ENCODE measurements around the gene SMC1B.
"Not testable (repeated sequence)": the region's sequence is repeated elsewhere in the genome, so short reads cannot be mapped to it uniquely, and the experiment has no call there.

The SMC1B gene

DNA sequence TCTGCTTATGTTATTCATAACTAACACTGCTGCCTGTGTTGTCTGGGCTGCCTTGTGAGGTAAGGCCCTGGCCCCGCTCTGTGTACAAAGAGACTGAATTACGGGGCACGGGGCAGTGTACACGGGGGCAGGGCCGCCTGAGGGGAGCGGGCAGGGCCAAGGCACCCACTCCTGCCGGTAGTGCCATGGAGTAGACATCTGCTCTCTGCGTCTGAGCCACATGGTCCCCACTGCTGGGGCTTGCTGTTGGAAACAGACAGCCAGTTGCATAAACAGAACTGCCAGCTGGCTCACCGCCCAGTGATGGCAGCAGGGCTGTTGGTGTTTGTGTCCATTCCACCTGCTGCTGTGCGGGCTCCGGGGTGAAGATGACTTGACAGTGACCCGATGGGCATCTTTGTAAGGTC, 83.9 kb downstream of the SMC1B start:
- H3K9me3 ChIP-seq (ENCODE audit: low read length): no peaks in the 10 kb centered on the region
- no peak overlapping the region for H3K4me3 ChIP-seq (ENCODE audit: low read length)
- peaks cover 43% of the 10 kb centered on the region for H3K36me3 ChIP-seq (ENCODE audit: insufficient read depth, low read length)
- no peak overlapping the region for H2AFZ ChIP-seq (ENCODE audit: low read depth, low read length)
- no peaks in the 10 kb centered on the region for H3K4me1 ChIP-seq (ENCODE audit: insufficient read depth, low read length)
- H3K27me3 ChIP-seq (ENCODE audit: insufficient read depth, low read length): no peaks in the 10 kb centered on the region

DNA sequence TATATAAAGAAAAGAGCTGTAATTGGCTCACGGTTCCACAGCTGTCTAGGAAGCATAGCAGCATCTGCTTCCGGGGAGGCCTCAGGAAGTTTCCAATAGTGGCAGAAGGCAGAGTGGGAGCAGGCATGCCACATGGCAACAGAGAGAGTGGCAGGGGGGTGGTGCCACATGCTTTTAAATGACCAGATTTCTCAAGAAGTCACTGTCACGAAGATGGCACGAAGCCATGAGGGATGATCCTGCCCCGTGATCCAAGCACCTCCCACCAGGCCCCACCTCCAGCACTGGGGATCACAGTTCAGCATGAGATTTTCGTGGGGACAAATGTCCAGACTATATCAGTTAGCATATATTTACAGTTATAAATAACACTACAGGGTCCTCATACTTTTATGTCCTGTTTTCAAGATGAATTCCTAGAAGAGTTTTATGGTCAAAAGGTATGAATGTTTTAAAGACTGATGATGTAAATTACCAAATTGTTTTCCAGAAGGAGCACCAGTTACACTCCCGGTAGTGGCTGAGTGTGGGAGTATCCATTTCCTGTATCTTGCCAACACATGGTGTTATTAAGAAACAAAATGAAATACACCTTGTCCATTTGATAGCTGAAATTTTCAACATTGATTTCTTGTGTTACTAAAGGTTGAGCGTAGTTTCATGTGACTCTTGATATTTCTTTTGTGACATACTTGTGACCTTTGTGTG, 84.4 kb downstream of the SMC1B start:
- Histone ChIP-seq H2AFZ (ENCODE audit: low read depth, low read length) (no peak overlapping the region), H3K36me3 (ENCODE audit: insufficient read depth, low read length) (peaks cover 43% of the 10 kb centered on the region), H3K27me3 (ENCODE audit: insufficient read depth, low read length) (no peaks in the 10 kb centered on the region), H3K9me3 (ENCODE audit: low read length) (no peaks in the 10 kb centered on the region), H3K4me3 (ENCODE audit: low read length) (no peak overlapping the region), H3K4me1 (ENCODE audit: insufficient read depth, low read length) (no peaks in the 10 kb centered on the region)

DNA sequence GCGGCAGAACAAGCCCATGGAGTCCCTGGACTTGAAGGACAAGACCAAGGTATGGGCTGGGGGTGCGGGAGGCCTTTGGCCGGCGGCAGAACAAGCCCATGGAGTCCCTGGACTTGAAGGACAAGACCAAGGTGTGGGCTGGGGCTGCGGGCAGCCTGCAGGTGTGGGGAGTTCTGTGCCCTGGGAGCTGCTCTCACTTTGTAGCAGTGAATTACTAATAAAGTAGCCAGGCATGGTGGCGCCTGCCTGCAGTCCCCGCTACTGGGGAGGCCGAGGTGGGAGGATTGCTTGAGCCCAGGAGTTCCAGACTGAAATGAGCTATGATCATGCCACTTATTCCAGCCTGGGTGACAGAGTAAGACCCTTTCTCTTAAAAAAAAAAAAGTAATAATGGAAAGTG, 85.1 kb downstream of the SMC1B start:
- H3K36me3 ChIP-seq (ENCODE audit: insufficient read depth, low read length): peaks cover 43% of the 10 kb centered on the region
- not testable (repeated sequence) for H3K4me3 ChIP-seq (ENCODE audit: low read length); H3K4me1 ChIP-seq (ENCODE audit: insufficient read depth, low read length); H3K9me3 ChIP-seq (ENCODE audit: low read length); H2AFZ ChIP-seq (ENCODE audit: low read depth, low read length); H3K27me3 ChIP-seq (ENCODE audit: insufficient read depth, low read length)

DNA sequence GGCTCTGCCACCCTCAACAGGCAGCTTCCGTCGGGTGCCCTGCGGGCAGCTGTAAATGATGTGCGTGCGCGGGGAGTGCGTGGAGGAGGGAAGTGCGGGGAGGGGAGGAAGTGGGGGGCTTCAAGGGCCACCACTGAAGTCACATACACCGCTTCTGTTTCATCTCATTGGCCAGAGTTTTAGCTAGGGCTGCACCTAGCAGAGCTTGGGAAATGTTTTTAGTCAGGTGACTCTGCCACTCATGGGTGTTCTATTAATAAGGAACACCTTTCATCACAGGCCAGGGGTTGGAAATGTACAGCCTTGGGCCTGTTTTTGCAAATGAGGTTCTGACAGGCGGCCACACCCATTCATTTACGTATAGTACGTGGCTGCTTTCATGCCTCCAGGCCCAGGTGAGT, 89.1 kb downstream of the SMC1B start:
- Histone ChIP-seq H3K4me1 (ENCODE audit: insufficient read depth, low read length) (peaks cover 4% of the 10 kb centered on the region), H2AFZ (ENCODE audit: low read depth, low read length) (no peak overlapping the region), H3K36me3 (ENCODE audit: insufficient read depth, low read length) (peaks cover 20% of the 10 kb centered on the region), H3K27me3 (ENCODE audit: insufficient read depth, low read length) (no peaks in the 10 kb centered on the region), H3K9me3 (ENCODE audit: low read length) (no peaks in the 10 kb centered on the region), H3K4me3 (ENCODE audit: low read length) (no peak overlapping the region)

DNA sequence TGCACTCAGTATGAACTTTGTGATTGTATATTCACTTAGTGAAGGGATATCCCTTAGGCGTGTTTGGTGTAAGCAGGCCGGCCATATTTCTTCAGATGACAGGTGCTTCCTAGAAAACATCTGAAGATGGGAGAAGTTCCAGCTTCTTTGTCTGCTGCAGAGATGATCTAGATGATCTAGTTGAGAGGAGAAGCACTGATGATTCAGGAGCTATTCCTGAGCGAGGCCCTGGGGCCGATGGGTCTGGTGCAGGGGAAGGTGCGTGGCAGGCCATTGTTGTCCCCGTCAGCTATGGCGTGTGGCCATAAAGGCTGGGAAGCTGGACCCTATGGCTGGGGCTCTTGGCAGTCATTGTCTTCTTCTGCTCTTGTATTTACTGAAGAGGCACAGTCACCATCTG, 89.7 kb downstream of the SMC1B start:
- Histone ChIP-seq H3K27me3 (ENCODE audit: insufficient read depth, low read length) (no peaks in the 10 kb centered on the region), H3K36me3 (ENCODE audit: insufficient read depth, low read length) (peaks cover 17% of the 10 kb centered on the region), H3K9me3 (ENCODE audit: low read length) (no peaks in the 10 kb centered on the region), H3K4me3 (ENCODE audit: low read length) (no peak overlapping the region), H3K4me1 (ENCODE audit: insufficient read depth, low read length) (peaks cover 10% of the 10 kb centered on the region), H2AFZ (ENCODE audit: low read depth, low read length) (no peak overlapping the region)

DNA sequence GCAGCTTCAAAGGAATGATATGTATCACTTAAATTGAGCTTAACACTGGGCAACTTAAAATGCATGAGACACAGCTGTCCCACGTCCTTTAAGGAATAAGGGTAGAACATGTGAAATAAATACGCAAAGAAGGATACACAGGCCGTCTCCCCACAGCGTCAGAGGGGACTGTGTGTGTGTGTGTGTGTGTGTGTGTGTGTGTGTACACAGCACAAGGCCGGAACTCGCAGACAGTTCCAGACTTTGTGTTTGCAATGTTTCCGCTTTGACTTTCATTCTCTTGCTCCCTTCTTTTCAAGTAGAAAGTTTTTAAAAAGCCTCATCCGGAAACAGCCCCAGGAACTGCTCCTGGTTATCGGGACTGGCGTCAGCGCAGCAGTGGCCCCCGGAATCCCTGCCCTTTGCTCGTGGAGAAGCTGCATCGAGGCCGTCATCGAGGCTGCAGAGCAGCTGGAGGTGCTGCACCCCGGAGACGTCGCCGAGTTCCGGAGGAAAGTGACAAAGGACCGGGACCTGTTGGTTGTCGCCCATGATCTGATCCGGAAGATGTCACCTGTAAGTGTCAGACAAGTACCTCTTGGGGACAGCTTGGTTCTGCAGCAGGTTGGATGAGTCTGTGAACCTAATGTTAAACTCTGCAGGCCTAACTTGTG, 90.4 kb downstream of the SMC1B start:
- H3K9me3 ChIP-seq (ENCODE audit: low read length): no peaks in the 10 kb centered on the region

DNA sequence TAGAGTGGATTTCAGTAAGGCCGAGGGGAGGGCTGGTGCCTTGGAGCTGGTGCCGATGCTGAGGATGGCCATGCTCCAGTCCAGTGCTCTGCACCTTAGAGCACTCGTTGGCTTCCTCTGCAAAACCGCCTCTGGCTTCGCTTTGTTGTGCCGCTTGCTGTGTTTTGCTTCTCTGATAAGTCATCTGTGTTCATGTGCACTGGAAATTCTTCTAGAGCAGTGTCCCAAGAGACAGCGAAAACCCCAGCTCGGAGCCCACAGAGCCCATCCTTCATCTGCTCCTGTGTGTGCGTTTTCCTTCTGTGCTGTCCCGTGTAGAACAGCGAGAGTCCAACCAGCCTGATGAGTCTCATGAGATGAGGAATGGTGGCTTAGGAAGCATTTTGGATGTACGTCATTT, 91.6 kb downstream of the SMC1B start:
- Histone ChIP-seq H3K27me3 (ENCODE audit: insufficient read depth, low read length) (no peaks in the 10 kb centered on the region), H3K4me1 (ENCODE audit: insufficient read depth, low read length) (peaks cover 24% of the 10 kb centered on the region), H3K4me3 (ENCODE audit: low read length) (no peak overlapping the region), H2AFZ (ENCODE audit: low read depth, low read length) (no peak overlapping the region), H3K9me3 (ENCODE audit: low read length) (no peaks in the 10 kb centered on the region), H3K36me3 (ENCODE audit: insufficient read depth, low read length) (peaks cover 16% of the 10 kb centered on the region)

More for the DNA sequence above, 90.4 kb downstream of the SMC1B start:
- Histone ChIP-seq H2AFZ (ENCODE audit: low read depth, low read length) (no peak overlapping the region), H3K4me3 (ENCODE audit: low read length) (no peak overlapping the region), H3K4me1 (ENCODE audit: insufficient read depth, low read length) (peaks cover 17% of the 10 kb centered on the region), H3K27me3 (ENCODE audit: insufficient read depth, low read length) (no peaks in the 10 kb centered on the region), H3K36me3 (ENCODE audit: insufficient read depth, low read length) (peaks cover 16% of the 10 kb centered on the region)

DNA sequence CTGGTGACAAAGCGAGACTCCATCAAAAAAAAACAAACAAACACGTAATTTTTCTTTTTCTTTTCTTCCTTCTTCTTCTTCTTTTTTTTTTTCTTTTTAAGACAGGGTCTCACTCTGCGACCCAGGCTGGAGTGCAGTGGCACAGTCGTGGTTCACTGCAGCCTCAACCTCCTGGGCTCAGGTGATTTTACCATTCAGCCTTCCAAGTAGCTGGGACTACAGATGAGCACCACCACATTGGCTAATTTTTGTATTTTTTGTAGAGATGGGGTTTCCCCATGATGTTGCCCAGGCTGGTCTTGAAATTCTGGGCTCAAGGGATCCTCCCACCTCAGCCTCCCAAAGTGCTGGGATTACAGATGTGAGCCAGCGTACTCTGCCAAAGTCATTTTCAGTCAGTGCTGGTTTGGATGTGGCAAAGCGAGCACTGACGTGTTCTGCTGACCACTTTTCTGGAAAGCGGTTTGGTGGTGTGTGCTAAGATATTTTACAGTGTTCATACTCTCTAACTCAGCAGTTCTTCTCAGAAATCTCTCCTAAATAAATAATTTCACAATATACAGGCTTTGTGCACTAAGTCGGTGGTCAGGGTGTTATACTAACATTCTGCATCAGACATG, 92.9 kb downstream of the SMC1B start:
- Histone ChIP-seq H3K36me3 (ENCODE audit: insufficient read depth, low read length) (peaks cover 16% of the 10 kb centered on the region), H3K27me3 (ENCODE audit: insufficient read depth, low read length) (no peaks in the 10 kb centered on the region), H3K4me1 (ENCODE audit: insufficient read depth, low read length) (peaks cover 24% of the 10 kb centered on the region), H3K9me3 (ENCODE audit: low read length) (no peaks in the 10 kb centered on the region), H3K4me3 (ENCODE audit: low read length) (no peak overlapping the region), H2AFZ (ENCODE audit: low read depth, low read length) (no peak overlapping the region)

DNA sequence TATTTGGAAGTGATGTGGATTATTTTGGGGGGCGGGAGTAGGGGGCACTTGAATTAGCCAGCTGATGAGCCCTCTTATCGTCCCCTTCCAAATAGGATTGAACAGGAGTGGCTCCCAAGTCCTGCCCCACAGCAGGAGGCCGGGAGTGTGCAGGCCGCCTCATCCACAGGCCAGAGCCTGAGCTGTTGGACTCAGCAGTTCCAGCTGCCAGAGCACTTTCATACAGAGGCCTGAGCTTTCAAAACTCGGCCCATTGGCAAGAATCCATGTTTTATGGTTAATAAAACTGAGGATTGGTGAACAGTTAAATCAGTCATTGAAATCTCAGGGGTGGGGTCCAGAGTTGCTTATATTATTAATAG, 94.1 kb downstream of the SMC1B start:
- Histone ChIP-seq H3K36me3 (ENCODE audit: insufficient read depth, low read length) (peaks cover 14% of the 10 kb centered on the region), H3K4me1 (ENCODE audit: insufficient read depth, low read length) (peaks cover 24% of the 10 kb centered on the region), H2AFZ (ENCODE audit: low read depth, low read length) (no peak overlapping the region), H3K4me3 (ENCODE audit: low read length) (no peak overlapping the region), H3K27me3 (ENCODE audit: insufficient read depth, low read length) (no peaks in the 10 kb centered on the region), H3K9me3 (ENCODE audit: low read length) (no peaks in the 10 kb centered on the region)

DNA sequence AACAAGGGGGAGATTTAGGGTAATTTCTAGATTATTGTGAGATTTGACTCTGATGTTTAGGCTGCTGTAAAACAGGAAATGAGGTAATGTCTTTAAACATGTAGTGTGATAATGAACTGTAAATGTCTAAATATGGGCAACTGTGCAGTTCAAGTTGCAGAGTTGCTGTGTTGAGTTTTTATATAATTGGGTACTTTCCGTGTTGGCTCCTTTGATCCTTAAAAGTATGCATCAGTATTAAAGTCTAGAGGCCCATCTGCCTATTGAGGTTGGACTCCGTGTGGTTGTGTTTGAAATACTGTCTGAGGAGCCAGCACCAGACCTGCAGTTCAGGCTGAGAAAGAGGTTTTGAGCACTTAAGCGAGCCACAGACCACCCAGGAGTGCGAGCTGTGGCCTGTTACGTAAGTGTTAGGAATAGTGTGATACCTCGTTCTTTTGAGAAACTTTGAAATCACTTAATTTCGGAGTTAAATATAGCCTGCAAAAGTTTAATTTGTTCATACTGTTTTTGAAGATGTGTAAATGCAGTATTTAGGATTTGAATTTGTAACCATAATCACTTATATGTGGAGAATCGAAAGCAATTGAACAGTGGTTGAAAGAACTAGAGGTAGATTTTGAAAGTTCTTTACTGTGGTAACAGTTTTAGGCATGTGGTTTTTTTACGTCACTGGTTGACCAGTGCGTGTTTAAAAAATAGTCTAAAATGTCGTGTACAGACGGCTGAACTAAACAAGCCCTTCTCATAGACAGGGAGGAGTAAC, 94.7 kb downstream of the SMC1B start:
- peaks cover 8% of the 10 kb centered on the region for H3K36me3 ChIP-seq (ENCODE audit: insufficient read depth, low read length)
- H3K27me3 ChIP-seq (ENCODE audit: insufficient read depth, low read length): no peaks in the 10 kb centered on the region
- no peaks in the 10 kb centered on the region for H3K9me3 ChIP-seq (ENCODE audit: low read length)
- H3K4me1 ChIP-seq (ENCODE audit: insufficient read depth, low read length): peaks cover 24% of the 10 kb centered on the region
- peak overlapping the region; percentile 3 for H3K4me3 ChIP-seq (ENCODE audit: low read length)
- H2AFZ ChIP-seq (ENCODE audit: low read depth, low read length): no peak overlapping the region

DNA sequence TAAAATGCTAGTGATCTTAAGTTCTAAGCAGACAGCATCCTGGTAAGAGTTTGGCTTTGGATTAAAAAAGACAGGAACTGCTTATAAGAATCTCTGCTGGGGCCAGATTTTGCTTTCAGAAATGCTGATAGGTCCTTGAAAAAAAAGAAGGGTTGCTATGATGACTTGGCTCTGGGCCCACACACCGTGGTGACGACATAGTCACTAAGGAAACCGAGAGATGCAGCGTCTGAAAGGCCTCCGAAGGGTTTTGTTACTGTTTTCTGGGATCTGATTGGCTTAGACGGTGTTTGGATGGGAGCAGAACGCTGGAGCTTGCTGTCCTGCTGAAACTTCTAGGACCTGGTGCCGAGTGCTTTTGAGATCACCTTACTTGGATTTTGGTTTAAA, 95.2 kb downstream of the SMC1B start:
- Histone ChIP-seq H3K36me3 (ENCODE audit: insufficient read depth, low read length) (peaks cover 7% of the 10 kb centered on the region), H3K9me3 (ENCODE audit: low read length) (no peaks in the 10 kb centered on the region), H3K4me3 (ENCODE audit: low read length) (peak overlapping the region; percentile 3), H3K4me1 (ENCODE audit: insufficient read depth, low read length) (peaks cover 24% of the 10 kb centered on the region), H3K27me3 (ENCODE audit: insufficient read depth, low read length) (no peaks in the 10 kb centered on the region), H2AFZ (ENCODE audit: low read depth, low read length) (no peak overlapping the region)

DNA sequence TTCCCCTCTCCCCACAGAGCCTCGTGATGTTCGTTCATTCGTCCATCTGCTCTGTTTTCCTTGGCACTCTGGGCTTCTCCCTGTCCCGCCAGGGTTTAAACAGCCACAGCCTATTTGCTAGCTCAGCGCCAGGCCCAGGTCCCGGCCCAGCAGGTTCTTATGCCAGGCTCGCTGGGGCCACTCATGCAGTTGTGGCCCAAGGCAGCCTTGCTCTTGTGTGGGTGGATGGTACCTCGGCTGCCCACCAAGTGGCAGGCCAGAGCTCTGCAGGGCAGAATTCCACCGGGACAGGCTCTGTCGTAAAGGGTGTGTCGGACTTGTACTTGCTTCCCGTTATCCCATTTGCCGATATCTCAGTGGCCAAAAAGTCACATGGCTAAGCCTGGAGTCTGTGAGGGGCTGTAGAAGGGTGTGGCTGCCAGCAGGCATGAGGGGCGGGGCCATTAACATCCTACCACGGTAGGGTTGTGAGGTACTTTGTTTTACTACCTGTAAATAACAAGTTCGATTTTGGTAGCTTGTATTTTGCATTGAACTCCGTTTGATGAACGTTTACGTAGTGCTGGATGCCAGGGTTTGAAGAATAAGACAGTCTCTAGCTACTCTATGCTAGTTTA, 95.7 kb downstream of the SMC1B start:
- H3K27me3 ChIP-seq (ENCODE audit: insufficient read depth, low read length): no peaks in the 10 kb centered on the region
- no peak overlapping the region for H3K4me3 ChIP-seq (ENCODE audit: low read length)
- no peaks in the 10 kb centered on the region for H3K9me3 ChIP-seq (ENCODE audit: low read length)
- peaks cover 4% of the 10 kb centered on the region for H3K36me3 ChIP-seq (ENCODE audit: insufficient read depth, low read length)
- no peak overlapping the region for H2AFZ ChIP-seq (ENCODE audit: low read depth, low read length)
- H3K4me1 ChIP-seq (ENCODE audit: insufficient read depth, low read length): peaks cover 24% of the 10 kb centered on the region

All from neuron (in vitro differentiated cells).